ENCODE measurements around the gene ZFP90.
"Not testable (repeated sequence)": the region's sequence is repeated elsewhere in the genome, so short reads cannot be mapped to it uniquely, and the experiment has no call there.

ZFP90 gene

GRCh38 chr16:68538880-68539701 is at the start of gene ZFP90:
TSS of gene ZFP90 (plus strand) at chr16:68539291. CDS start at chr16:68539793, 502 bp downstream.
- DNase-seq = peak; percentile 34

- DNase-seq = no peak
These were observed 48.7 kb upstream of the ZFP90 start for GRCh38 chr16:68490358-68490757.

GRCh38 chr16:68490829-68491575 is 48.1 kb upstream of the ZFP90 start:
- DNase-seq = no peak

GRCh38 chr16:68491576-68491950 is 47.5 kb upstream of the ZFP90 start:
- DNase-seq = no peak

- no peak for DNase-seq
These were observed 46.9 kb upstream of the ZFP90 start for GRCh38 chr16:68492151-68492542.

GRCh38 chr16:68492543-68493411 is 46.3 kb upstream of the ZFP90 start:
- no peak for DNase-seq

- no peak for DNase-seq
These were observed 45.5 kb upstream of the ZFP90 start for GRCh38 chr16:68493412-68494070.

- DNase-seq = not testable (repeated sequence)
These were observed 44.8 kb upstream of the ZFP90 start for GRCh38 chr16:68494261-68494660.

- no peak for DNase-seq
These were observed 42.4 kb upstream of the ZFP90 start for GRCh38 chr16:68496689-68497088.

GRCh38 chr16:68499006-68499405 is 40.1 kb upstream of the ZFP90 start:
- no peak for DNase-seq

- DNase-seq = no peak
These were observed 35.8 kb upstream of the ZFP90 start for GRCh38 chr16:68503334-68503733.

- DNase-seq = no peak
These were observed 35.0 kb upstream of the ZFP90 start for GRCh38 chr16:68504066-68504465.

- DNase-seq = no peak
These were observed 32.6 kb upstream of the ZFP90 start for GRCh38 chr16:68506331-68507053.

GRCh38 chr16:68508013-68508412 is 31.1 kb upstream of the ZFP90 start:
- DNase-seq = no peak

- DNase-seq = no peak
These were observed 30.4 kb upstream of the ZFP90 start for GRCh38 chr16:68508641-68509240.

GRCh38 chr16:68509381-68509780 is 29.7 kb upstream of the ZFP90 start:
- no peak for DNase-seq

GRCh38 chr16:68510775-68511174 is 28.3 kb upstream of the ZFP90 start:
- no peak for DNase-seq

GRCh38 chr16:68512183-68512582 is 26.9 kb upstream of the ZFP90 start:
- DNase-seq = no peak

- no peak for DNase-seq
These were observed 26.3 kb upstream of the ZFP90 start for GRCh38 chr16:68512742-68513141.

- no peak for DNase-seq
These were observed 24.6 kb upstream of the ZFP90 start for GRCh38 chr16:68514511-68514910.

GRCh38 chr16:68517606-68518166 is 21.4 kb upstream of the ZFP90 start:
- no peak for DNase-seq

All from GOT3 (cell line).